GM23338 (cell line): Measurements from ENCODE around the gene FCRL3. TPM values are rescaled to one million over a fixed set of nuclear protein-coding genes. Genes with fewer than 3 reads are reported as not detected.
A peak's percentile ranks its signal among the peaks of the same experiment; 100 is the strongest.

Source experiments
- ATAC-seq: fragments of 200-7000 bp; cut with Tn5 transposase; 3 replicates; pipeline ENCODE4 v1.9.1; 2020
- DNase-seq: peaks from one replicate; pipeline ENCODE4 v3.0.0-alpha.2; 2015; ENCODE audit warnings: low spot score
- H2AFZ ChIP-seq: fragments of 200-600 bp; sonication (generic); 2 replicates; pipeline ENCODE4 v1.8.0; 2016; ENCODE audit warnings: antibody characterized with exemption, mild to moderate bottlenecking, moderate library complexity
- H3F3A ChIP-seq: fragments of 200-600 bp; sonication (generic); replicated peaks from 2 replicates; pipeline ENCODE4 v1.8.0; 2017; ENCODE audit warnings: antibody characterized with exemption, mixed run types, low read depth
- H3K27ac ChIP-seq: fragments of 200-600 bp; sonication (generic); 2 replicates; pipeline ENCODE4 v1.6.1; 2016; ENCODE audit warnings: low read depth
- H3K27me3 ChIP-seq: fragments of 200-600 bp; sonication (generic); 2 replicates; pipeline ENCODE4 v1.8.0; 2016; ENCODE audit warnings: mild to moderate bottlenecking, mixed run types, moderate library complexity; ENCODE audit not compliant: insufficient read depth
- H3K36me3 ChIP-seq: fragments of 200-600 bp; sonication (generic); 2 replicates; pipeline ENCODE4 v1.8.0; 2016; ENCODE audit warnings: mild to moderate bottlenecking; ENCODE audit not compliant: insufficient read depth
- H3K4me1 ChIP-seq: fragments of 200-600 bp; sonication (generic); 2 replicates; pipeline ENCODE4 v1.8.0; 2016; ENCODE audit warnings: mild to moderate bottlenecking, moderate library complexity; ENCODE audit not compliant: insufficient read depth
- H3K4me2 ChIP-seq: fragments of 200-600 bp; sonication (generic); 2 replicates; pipeline ENCODE4 v1.7.1; 2017; ENCODE audit warnings: mixed run types
- H3K4me3 ChIP-seq: fragments of 200-600 bp; sonication (generic); 2 replicates; pipeline ENCODE4 v1.6.1; 2016; ENCODE audit warnings: mixed run types
- H3K79me2 ChIP-seq: fragments of 200-600 bp; sonication (generic); replicated peaks from 2 replicates; pipeline ENCODE4 v1.8.0; 2017; ENCODE audit warnings: mild to moderate bottlenecking; ENCODE audit not compliant: insufficient read depth
- H3K9me2 ChIP-seq: fragments of 200-600 bp; sonication (generic); 2 replicates; pipeline ENCODE4 v1.8.0; 2017; ENCODE audit not compliant: insufficient read depth
- H4K20me1 ChIP-seq: fragments of 200-600 bp; sonication (generic); replicated peaks from 2 replicates; pipeline ENCODE4 v1.8.0; 2017; ENCODE audit warnings: mild to moderate bottlenecking; ENCODE audit not compliant: insufficient read depth
- H3K27ac Mint-ChIP-seq: 2 replicates; pipeline ENCODE4 v1.8.0; 2020; ENCODE audit warnings: inconsistent platforms, mild to moderate bottlenecking, moderate library complexity, mixed read lengths
- H3K27me3 Mint-ChIP-seq: 3 replicates; pipeline ENCODE4 v1.8.0; 2022; ENCODE audit warnings: low read depth, mild to moderate bottlenecking, moderate library complexity, mixed read lengths, inconsistent platforms; ENCODE audit not compliant: insufficient read depth, poor library complexity
- H3K36me3 Mint-ChIP-seq: 3 replicates; pipeline ENCODE4 v1.8.0; 2021; ENCODE audit warnings: low read depth, mild to moderate bottlenecking, inconsistent platforms, moderate library complexity, mixed read lengths
- H3K4me1 Mint-ChIP-seq: 3 replicates; pipeline ENCODE4 v1.8.0; 2020; ENCODE audit warnings: mild to moderate bottlenecking, inconsistent platforms, mixed read lengths
- H3K4me3 Mint-ChIP-seq: 3 replicates; pipeline ENCODE4 v1.8.0; 2021; ENCODE audit warnings: moderate library complexity, mild to moderate bottlenecking, inconsistent platforms, mixed read lengths
- H3K9me3 Mint-ChIP-seq: 3 replicates; pipeline ENCODE4 v1.8.0; 2020; ENCODE audit warnings: moderate library complexity, mild to moderate bottlenecking, inconsistent platforms, mixed read lengths
- EZH2phosphoT487 ChIP-seq: fragments of 200-600 bp; sonication (generic); IDR thresholded peaks from one replicate; pipeline ENCODE4 v1.8.1; 2018; ENCODE audit warnings: antibody characterized with exemption; ENCODE audit not compliant: unreplicated experiment
- STAT1 ChIP-seq: IDR thresholded peaks from one replicate; pipeline ENCODE4 v1.6.1; 2016; ENCODE audit warnings: antibody characterized with exemption; ENCODE audit not compliant: unreplicated experiment
- ZNF114 ChIP-seq: fragments of 250-450 bp; sonication (Bioruptor Pico); IDR thresholded peaks from 2 replicates; pipeline ENCODE4 v1.5.0; 2020; ENCODE audit warnings: mild to moderate bottlenecking, moderate library complexity
- polyA plus RNA-seq: library from polyadenylated mRNA; unstranded; fragments of >200 nt; fragmentation: Nextera tagmentation; extraction: Ambion mirVana; gene quantifications from 2 replicates; pipeline ENCODE4 v1.2.1, GENCODE V29; 2016
- total RNA-seq: library from RNA; depleted of rRNA; stranded (reverse); fragments of >200 nt; shearing (Covaris generic); gene quantifications from 2 replicates; pipeline ENCODE4 v1.2.3, GENCODE V29; 2014
- TF ChIP-seq, protein P1 (sequence below): IDR thresholded peaks from 2 replicates; pipeline ENCODE4 v1.6.1; 2016; ENCODE audit warnings: antibody characterized with exemption
- TF ChIP-seq, protein P2 (sequence below): fragments of 250-450 bp; sonication (Bioruptor Pico); IDR thresholded peaks from 2 replicates; pipeline ENCODE4 v1.5.0; 2020; ENCODE audit warnings: mild to moderate bottlenecking, moderate library complexity

FCRL3 gene
- total and polyA plus RNA-seq, 2 experiments from 2014 or later, result not detected

- Mint-ChIP-seq H3K4me3 (no peak overlapping the region), H3K27me3 (peaks cover 2% of the 10 kb centered on the region), H3K36me3 (no peaks in the 10 kb centered on the region), H3K4me1 (no peaks in the 10 kb centered on the region), H3K9me3 (no peaks in the 10 kb centered on the region), H3K27ac (no peak overlapping the region)
- DNase-seq, result no peak
- Histone ChIP-seq H3K27ac (no peak overlapping the region), H2AFZ (peak overlapping the region; percentile 25; the same call in 1 of the 2 replicates), H4K20me1 (no peaks in the 10 kb centered on the region), H3K9me2 (no peaks in the 10 kb centered on the region), H3F3A (no peaks in the 10 kb centered on the region), H3K79me2 (no peaks in the 10 kb centered on the region), H3K36me3 (no peaks in the 10 kb centered on the region), H3K4me3 (no peak overlapping the region), H3K4me1 (no peaks in the 10 kb centered on the region), H3K4me2 (no peak overlapping the region), H3K27me3 (no peaks in the 10 kb centered on the region)
- TF ChIP-seq ZNF114 (CRISPR knock-in tag) (no peak), EZH2phosphoT487 (no peak), STAT1 (no peak)
- TF ChIP-seq, protein P1, sequence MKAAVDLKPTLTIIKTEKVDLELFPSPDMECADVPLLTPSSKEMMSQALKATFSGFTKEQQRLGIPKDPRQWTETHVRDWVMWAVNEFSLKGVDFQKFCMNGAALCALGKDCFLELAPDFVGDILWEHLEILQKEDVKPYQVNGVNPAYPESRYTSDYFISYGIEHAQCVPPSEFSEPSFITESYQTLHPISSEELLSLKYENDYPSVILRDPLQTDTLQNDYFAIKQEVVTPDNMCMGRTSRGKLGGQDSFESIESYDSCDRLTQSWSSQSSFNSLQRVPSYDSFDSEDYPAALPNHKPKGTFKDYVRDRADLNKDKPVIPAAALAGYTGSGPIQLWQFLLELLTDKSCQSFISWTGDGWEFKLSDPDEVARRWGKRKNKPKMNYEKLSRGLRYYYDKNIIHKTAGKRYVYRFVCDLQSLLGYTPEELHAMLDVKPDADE, result no peak
- TF ChIP-seq, protein P2, sequence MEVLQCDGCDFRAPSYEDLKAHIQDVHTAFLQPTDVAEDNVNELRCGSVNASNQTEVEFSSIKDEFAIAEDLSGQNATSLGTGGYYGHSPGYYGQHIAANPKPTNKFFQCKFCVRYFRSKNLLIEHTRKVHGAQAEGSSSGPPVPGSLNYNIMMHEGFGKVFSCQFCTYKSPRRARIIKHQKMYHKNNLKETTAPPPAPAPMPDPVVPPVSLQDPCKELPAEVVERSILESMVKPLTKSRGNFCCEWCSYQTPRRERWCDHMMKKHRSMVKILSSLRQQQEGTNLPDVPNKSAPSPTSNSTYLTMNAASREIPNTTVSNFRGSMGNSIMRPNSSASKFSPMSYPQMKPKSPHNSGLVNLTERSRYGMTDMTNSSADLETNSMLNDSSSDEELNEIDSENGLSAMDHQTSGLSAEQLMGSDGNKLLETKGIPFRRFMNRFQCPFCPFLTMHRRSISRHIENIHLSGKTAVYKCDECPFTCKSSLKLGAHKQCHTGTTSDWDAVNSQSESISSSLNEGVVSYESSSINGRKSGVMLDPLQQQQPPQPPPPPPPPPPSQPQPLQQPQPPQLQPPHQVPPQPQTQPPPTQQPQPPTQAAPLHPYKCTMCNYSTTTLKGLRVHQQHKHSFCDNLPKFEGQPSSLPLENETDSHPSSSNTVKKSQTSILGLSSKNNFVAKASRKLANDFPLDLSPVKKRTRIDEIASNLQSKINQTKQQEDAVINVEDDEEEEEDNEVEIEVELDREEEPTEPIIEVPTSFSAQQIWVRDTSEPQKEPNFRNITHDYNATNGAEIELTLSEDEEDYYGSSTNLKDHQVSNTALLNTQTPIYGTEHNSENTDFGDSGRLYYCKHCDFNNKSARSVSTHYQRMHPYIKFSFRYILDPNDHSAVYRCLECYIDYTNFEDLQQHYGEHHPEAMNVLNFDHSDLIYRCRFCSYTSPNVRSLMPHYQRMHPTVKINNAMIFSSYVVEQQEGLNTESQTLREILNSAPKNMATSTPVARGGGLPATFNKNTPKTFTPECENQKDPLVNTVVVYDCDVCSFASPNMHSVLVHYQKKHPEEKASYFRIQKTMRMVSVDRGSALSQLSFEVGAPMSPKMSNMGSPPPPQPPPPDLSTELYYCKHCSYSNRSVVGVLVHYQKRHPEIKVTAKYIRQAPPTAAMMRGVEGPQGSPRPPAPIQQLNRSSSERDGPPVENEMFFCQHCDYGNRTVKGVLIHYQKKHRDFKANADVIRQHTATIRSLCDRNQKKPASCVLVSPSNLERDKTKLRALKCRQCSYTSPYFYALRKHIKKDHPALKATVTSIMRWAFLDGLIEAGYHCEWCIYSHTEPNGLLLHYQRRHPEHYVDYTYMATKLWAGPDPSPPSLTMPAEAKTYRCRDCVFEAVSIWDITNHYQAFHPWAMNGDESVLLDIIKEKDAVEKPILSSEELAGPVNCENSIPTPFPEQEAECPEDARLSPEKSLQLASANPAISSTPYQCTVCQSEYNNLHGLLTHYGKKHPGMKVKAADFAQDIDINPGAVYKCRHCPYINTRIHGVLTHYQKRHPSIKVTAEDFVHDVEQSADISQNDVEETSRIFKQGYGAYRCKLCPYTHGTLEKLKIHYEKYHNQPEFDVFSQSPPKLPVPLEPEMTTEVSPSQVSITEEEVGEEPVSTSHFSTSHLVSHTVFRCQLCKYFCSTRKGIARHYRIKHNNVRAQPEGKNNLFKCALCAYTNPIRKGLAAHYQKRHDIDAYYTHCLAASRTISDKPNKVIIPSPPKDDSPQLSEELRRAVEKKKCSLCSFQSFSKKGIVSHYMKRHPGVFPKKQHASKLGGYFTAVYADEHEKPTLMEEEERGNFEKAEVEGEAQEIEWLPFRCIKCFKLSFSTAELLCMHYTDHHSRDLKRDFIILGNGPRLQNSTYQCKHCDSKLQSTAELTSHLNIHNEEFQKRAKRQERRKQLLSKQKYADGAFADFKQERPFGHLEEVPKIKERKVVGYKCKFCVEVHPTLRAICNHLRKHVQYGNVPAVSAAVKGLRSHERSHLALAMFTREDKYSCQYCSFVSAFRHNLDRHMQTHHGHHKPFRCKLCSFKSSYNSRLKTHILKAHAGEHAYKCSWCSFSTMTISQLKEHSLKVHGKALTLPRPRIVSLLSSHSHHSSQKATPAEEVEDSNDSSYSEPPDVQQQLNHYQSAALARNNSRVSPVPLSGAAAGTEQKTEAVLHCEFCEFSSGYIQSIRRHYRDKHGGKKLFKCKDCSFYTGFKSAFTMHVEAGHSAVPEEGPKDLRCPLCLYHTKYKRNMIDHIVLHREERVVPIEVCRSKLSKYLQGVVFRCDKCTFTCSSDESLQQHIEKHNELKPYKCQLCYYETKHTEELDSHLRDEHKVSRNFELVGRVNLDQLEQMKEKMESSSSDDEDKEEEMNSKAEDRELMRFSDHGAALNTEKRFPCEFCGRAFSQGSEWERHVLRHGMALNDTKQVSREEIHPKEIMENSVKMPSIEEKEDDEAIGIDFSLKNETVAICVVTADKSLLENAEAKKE, result no peak
- ATAC-seq, result no peak
Measured at GRCh38 chr1:157652859-157653493, 47.6 kb downstream of the FCRL3 start.
